Spinal cord (tissue), 10 donors: Measurements from ENCODE around the gene ANKRD11. TPM values are rescaled to one million over a fixed set of nuclear protein-coding genes. Genes with fewer than 3 reads are reported as not detected.
A peak's percentile ranks its signal among the peaks of the same experiment; 100 is the strongest.
"Not testable (repeated sequence)": the region's sequence is repeated elsewhere in the genome, so short reads cannot be mapped to it uniquely, and the experiment has no call there.

Experiments
- DNase-seq, 6 donors: peaks; one replicate each; pipeline versions ENCODE4 v3.0.0 to v3.0.0-alpha.2; 2013 to 2015; ENCODE audit warnings: low spot score in 6 of 6, low read depth in 4 of 6
- H3K27ac ChIP-seq: one replicate; pipeline ENCODE4 v1.5.1; 2013; ENCODE audit warnings: low read depth, low read length, control low read depth
- H3K27me3 ChIP-seq: one replicate; pipeline ENCODE4 v1.6.1; 2013; ENCODE audit warnings: low read length; ENCODE audit not compliant: control insufficient read depth, insufficient read depth
- H3K36me3 ChIP-seq: one replicate; pipeline ENCODE4 v1.6.1; 2013; ENCODE audit warnings: low read length; ENCODE audit not compliant: control insufficient read depth, insufficient read depth
- H3K4me1 ChIP-seq: one replicate; pipeline ENCODE4 v1.6.1; 2013; ENCODE audit warnings: low read length; ENCODE audit not compliant: control insufficient read depth, insufficient read depth
- H3K4me3 ChIP-seq: one replicate; pipeline ENCODE4 v1.5.1; 2013; ENCODE audit warnings: low read depth, low read length, control low read depth
- H3K9me3 ChIP-seq: one replicate; pipeline ENCODE4 v1.6.1; 2013; ENCODE audit warnings: low read length; ENCODE audit not compliant: control insufficient read depth, insufficient read depth
- WGBS: methylation state at CpG from one replicate; pipeline ENCODE4 v1.1.5; 2013; ENCODE audit warnings: missing lambda C conversion rate; ENCODE audit not compliant: insufficient coverage; 5-methylcytosine and 5-hydroxymethylcytosine counted together
- polyA plus RNA-seq, 2 donors: library from polyadenylated mRNA; unstranded; fragments of 120-200 nt; gene quantifications; one replicate each; pipeline ENCODE4 v1.2.1, GENCODE V29; 2013; ENCODE audit not compliant: insufficient read length in 2 of 2
- total RNA-seq, 2 donors: library from RNA; depleted of rRNA in 1 of 2; stranded (reverse); fragments of 120-200 nt in 1 of 2; fragments of >200 nt in 1 of 2; gene quantifications; one replicate each; pipeline versions ENCODE4 v1.2.3 to v1.2.4, GENCODE V29; 2013 to 2014
- donor health status: healthy.

ANKRD11 gene
- total and polyA plus RNA-seq, 4 donors: 38.2 to 104 (median 73.5) TPM

DNA sequence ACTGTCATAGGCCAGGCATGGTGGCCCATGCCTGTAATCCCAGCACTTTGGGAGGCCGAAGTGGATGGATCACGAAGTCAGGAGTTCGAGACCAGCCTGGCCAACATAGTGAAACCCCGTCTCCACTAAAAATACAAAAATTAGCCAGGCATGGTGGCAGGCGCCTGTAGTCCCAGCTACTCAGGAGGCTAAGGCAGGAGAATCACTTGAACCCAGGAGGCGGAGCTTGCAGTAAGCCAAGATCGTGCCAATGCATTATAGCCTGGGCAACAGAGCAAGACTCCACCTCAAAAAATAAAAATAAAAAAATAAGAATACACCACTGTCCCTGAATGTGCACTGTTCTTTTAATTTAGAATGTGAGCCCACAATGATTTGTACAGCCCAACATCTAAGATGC lies 61.8 kb downstream of the ANKRD11 start:
- 92% methylated on average over 7 of the region's 7 CpGs for WGBS
- not testable (repeated sequence) for H3K4me3 ChIP-seq, H3K36me3 ChIP-seq, H3K27me3 ChIP-seq, DNase-seq, H3K9me3 ChIP-seq, H3K27ac ChIP-seq
- H3K4me1 ChIP-seq: peaks cover 46% of the 10 kb centered on the region

DNA sequence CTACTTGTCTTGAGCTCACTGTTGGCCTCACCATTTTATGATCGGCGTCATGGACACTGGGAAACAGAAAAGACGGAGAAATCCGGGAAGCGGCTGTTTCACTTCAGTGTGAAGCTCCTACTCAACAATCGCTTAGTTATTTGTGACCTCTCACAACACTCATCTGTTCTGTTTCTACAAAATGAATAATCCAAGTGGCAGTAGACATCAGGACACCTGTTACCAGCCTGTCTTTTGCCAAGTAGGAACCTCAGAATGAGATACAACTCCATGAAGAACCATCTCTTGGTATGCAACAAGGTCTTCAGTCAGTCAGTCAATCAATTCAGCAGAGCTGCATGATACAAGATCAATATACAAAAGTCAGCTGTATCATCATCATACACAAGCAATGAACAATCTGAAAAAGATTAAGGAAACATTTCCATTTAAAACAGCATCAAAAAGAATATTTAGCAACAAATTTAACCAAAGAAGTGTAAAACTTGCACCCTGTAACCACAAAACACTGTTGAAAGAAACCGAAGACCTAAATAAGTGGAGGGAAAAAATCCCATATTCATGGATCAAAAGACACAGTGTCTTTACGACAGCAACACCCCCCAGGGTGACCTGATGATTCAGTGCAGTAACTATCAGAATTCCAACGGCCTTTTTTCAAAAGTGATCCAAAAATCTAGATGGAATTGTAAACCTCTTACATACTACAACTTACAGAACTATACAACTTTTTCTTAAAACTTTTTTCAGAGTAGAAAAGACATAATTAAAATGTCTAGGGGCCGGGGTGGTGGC lies 63.4 kb downstream of the ANKRD11 start:
- no peaks in the 10 kb centered on the region for H3K27me3 ChIP-seq
- H3K4me3 ChIP-seq: no peak overlapping the region
- H3K27ac ChIP-seq: no peak overlapping the region
- H3K9me3 ChIP-seq: no peaks in the 10 kb centered on the region
- peak in 1 of 6 donors; percentile 40 for DNase-seq
- H3K4me1 ChIP-seq: peaks cover 39% of the 10 kb centered on the region
- 94% methylated on average over 6 of the region's 10 CpGs for WGBS
- peaks cover 2% of the 10 kb centered on the region for H3K36me3 ChIP-seq

DNA sequence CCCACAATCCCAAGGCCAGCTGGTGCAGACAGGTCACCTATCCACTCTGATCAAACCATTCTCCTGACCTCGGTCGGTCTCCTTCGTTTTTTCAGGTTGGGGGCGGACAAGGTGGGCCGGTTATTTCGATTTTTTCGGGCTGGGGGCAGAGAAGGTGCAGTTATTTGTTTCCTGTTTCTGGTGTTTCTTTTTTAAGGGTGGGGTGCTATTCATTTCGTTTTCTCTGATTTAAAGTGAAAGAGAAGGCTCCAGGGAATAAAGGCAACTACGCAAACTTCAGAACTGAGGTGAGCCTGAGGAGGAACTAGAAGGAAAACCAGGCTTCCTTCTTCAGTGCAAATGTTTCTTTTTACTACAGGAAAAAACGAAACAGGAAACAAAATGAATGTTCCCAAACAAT lies 64.8 kb downstream of the ANKRD11 start:
- no peak for DNase-seq
- H3K27me3 ChIP-seq: no peaks in the 10 kb centered on the region
- H3K4me1 ChIP-seq: peaks cover 26% of the 10 kb centered on the region
- no peak overlapping the region for H3K4me3 ChIP-seq
- 79% methylated on average over 5 of the region's 10 CpGs for WGBS
- H3K36me3 ChIP-seq: peaks cover 2% of the 10 kb centered on the region
- H3K9me3 ChIP-seq: no peaks in the 10 kb centered on the region
- peak overlapping the region; percentile 6 for H3K27ac ChIP-seq

DNA sequence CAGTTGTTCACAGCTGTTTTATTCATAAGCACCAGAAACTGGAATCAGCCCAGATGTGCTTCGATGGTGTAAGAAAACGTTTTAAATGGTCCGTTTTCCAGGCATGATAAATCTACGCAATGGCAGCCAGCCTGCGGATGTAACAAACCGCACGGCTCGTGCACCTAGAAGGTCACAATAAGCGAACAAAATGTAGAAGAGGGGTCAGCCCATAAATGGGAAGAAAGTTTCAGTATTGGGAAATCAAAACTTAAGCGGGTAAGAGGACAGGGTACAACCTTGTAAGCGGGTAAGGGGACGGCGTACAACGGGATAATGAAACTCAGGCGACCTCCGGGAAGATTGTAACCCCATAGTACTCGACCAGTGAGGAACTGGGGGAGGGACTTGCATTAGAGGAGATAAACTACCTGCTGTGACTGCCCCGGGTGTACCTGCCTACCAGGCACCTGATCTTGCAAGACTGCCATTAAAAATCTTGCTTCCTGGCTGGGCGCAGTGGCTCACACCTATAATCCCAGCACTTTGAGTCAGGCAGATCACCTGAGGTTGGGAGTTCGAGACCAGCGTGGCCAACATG lies 66.6 kb downstream of the ANKRD11 start:
- peaks cover 38% of the 10 kb centered on the region for H3K4me1 ChIP-seq
- WGBS: 83% methylated on average over 19 of the region's 21 CpGs
- no peaks in the 10 kb centered on the region for H3K27me3 ChIP-seq

DNA sequence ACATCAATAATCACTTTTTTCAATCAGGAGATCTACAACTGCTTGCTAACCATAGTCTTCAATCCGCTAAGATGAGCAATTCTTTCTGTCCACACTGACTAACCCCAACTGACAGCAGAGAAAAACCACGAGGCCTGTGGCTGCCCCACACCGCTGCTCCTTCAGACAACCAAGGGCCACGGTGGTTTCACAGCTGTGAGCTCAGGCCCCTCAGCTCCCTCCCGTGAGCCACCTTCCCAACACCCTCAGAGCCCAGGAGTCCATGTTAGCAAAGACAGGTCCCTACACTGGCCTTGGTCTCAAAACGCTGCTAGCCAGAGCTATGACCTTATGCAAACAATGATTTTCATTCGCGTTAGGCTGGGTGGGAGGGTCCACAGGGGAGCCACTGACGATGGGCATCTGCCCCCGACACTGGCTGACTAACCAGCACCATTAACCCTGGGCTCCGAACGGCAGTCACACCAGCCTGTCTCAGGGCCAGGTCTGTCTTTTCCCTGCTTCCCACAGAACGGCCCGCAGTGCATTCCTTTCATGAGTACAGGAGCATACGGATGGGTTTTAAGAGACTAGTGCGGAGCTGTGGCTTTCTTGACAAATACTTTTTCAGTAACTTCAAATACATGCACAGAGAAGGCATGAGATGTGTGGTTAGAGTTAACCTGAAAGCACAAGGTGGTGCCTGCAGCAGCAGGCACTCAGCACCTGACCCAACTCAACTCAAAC lies 67.3 kb downstream of the ANKRD11 start:
- peaks cover 2% of the 10 kb centered on the region for H3K36me3 ChIP-seq
- WGBS: 59% methylated on average over 10 of the region's 16 CpGs
- no peaks in the 10 kb centered on the region for H3K27me3 ChIP-seq
- H3K4me1 ChIP-seq: peaks cover 38% of the 10 kb centered on the region
- H3K9me3 ChIP-seq: no peaks in the 10 kb centered on the region
- no peak overlapping the region for H3K27ac ChIP-seq
- DNase-seq: no peak
- no peak overlapping the region for H3K4me3 ChIP-seq

More for the DNA sequence above, 66.6 kb downstream of the ANKRD11 start:
- H3K27ac ChIP-seq: no peak overlapping the region
- no peak overlapping the region for H3K4me3 ChIP-seq
- DNase-seq: no peak
- peaks cover 2% of the 10 kb centered on the region for H3K36me3 ChIP-seq
- no peaks in the 10 kb centered on the region for H3K9me3 ChIP-seq

DNA sequence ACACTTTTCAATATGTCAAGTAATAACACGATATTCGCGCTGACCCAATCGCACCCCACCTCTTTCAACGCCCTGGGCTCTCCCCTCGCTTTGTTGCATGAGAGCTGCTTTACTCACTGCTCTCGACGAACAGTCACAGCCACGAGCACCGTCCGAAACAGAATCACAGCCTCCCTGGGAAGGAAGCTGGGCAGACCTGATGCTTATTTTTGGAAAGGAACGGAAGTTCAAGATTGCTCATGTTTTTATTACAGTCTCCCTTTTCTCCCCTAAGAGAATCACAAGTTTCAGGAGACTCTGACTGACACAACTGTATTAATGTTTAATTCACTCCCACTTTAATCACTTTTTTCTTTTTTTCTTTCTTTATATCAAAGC lies 67.8 kb downstream of the ANKRD11 start:
- Histone ChIP-seq H3K4me1 (peaks cover 38% of the 10 kb centered on the region), H3K27me3 (no peaks in the 10 kb centered on the region), H3K36me3 (peaks cover 2% of the 10 kb centered on the region), H3K27ac (no peak overlapping the region), H3K4me3 (no peak overlapping the region), H3K9me3 (no peaks in the 10 kb centered on the region)
- DNase-seq: no peak
- WGBS: 87% methylated on average over 10 of the region's 12 CpGs

DNA sequence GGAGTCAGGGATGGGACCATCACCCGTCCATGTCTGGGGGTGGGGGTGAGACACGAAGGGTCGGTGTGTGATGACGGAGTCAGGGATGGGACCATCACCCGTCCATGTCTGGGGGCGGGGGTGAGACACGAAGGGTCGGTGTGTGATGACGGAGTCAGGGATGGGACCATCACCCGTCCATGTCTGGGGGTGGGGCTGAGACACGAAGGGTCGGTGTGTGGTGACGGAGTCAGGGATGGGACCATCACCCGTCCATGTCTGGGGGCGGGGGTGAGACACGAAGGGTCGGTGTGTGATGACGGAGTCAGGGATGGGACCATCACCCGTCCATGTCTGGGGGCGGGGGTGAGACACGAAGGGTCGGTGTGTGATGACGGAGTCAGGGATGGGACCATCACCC lies 69.1 kb downstream of the ANKRD11 start:
- WGBS: no CpG with 5 or more reads among the region's 23 CpGs
- not testable (repeated sequence) for H3K36me3 ChIP-seq, H3K27ac ChIP-seq, H3K9me3 ChIP-seq, H3K4me3 ChIP-seq, DNase-seq, H3K27me3 ChIP-seq
- H3K4me1 ChIP-seq: peaks cover 42% of the 10 kb centered on the region

DNA sequence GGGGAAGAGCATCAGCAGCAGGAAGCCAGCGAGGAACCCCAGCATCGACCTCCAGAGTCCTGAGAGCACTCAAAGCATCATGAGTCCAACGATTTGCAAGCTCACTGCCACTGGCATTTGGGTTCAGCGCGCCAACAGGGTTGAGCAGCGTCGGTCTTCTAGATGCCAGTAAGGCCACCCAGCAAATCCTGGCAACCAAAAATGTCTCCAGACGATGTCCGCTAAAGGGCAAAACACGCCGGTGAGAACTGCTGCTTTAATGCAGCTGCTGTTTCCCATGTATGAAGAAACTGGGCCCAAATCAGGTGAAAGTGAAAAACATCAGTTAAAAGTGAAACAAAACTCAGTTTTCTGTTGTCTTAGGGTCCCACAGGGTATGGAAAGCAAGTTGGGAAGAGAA lies 70.2 kb downstream of the ANKRD11 start:
- Histone ChIP-seq H3K9me3 (no peaks in the 10 kb centered on the region), H3K4me1 (peaks cover 33% of the 10 kb centered on the region), H3K4me3 (no peak overlapping the region), H3K36me3 (peaks cover 3% of the 10 kb centered on the region), H3K27me3 (no peaks in the 10 kb centered on the region), H3K27ac (no peak overlapping the region)
- peak in 3 of 6 donors; percentile 35 to 60 (median 51) for DNase-seq
- WGBS: 51% methylated on average over 11 of the region's 11 CpGs

DNA sequence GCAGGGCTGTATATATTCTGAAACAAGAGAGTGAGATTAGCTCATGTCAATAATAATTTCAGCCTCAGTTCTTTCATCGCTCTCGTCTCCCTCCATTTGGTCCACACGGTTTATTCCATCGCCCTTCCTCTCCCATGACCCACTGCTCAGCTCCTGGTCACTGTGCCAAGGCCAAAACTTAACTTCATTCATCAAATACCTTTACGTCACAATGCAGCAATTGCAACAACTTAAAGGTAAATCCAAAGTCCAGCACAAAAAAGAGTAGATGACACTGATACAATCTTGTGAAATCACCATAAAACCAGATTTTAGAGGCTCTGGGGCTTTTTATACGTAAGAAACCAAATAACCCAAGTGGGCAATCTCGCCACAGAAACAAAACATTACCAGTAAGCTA lies 72.0 kb downstream of the ANKRD11 start:
- no peak for DNase-seq
- peaks cover 39% of the 10 kb centered on the region for H3K4me1 ChIP-seq
- 92% methylated on average over 4 of the region's 7 CpGs for WGBS
- peaks cover 3% of the 10 kb centered on the region for H3K36me3 ChIP-seq
- no peaks in the 10 kb centered on the region for H3K9me3 ChIP-seq
- no peak overlapping the region for H3K4me3 ChIP-seq
- no peaks in the 10 kb centered on the region for H3K27me3 ChIP-seq
- H3K27ac ChIP-seq: no peak overlapping the region
